Measurements from ENCODE around the gene SMR3A.
A peak's percentile ranks its signal among the peaks of the same experiment; 100 is the strongest.

Gene SMR3A

DNA sequence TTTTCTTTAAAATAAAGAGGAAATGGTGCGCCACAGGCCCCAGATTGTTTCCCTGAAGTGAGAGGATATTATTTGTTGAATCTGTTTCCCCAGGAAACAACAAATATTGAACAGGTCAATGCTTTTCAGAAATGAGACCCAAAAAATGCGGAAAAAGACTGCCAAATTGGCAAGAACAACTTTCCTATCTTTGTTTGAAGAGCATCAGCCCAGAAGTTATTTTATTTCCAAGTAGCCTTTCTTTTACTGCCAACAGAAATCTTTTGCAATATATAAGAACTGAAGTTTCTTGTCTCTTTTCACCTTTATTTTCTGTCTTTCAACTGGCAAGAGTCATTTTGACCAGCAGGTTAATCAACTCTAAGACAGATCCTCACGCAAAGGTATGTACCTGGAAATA, at the start of gene SMR3A:
SMR3A (plus strand) TSS at position 301 of the 400 bp plus-strand sequence. CDS start 1,356 bp downstream, outside the sequence.
- Histone ChIP-seq H3K4me1 (ENCODE audit: insufficient read depth, low read length, poor library complexity, severe bottlenecking) (no peaks in the 10 kb centered on the region), H4K20me1 (ENCODE audit: insufficient read depth, low read length, poor library complexity, severe bottlenecking) (no peaks in the 10 kb centered on the region), H3K27me3 (ENCODE audit: insufficient read depth, low read length, poor library complexity, severe bottlenecking) (no peaks in the 10 kb centered on the region), H3K79me2 (ENCODE audit: insufficient read depth, low read length) (no peaks in the 10 kb centered on the region), H3K4me2 (ENCODE audit: low read depth, low read length, poor library complexity, severe bottlenecking) (no peak within 1 kb of the TSS), H3K4me3 (ENCODE audit: low read length, poor library complexity, severe bottlenecking) (no peak within 1 kb of the TSS), H3K9ac (ENCODE audit: low read depth, low read length, poor library complexity, severe bottlenecking) (no peak within 1 kb of the TSS), H3K36me3 (ENCODE audit: insufficient read depth, low read length) (no peaks in the 10 kb centered on the region), H3K9me2 (replicated peaks; ENCODE audit: low read depth, low read length) (no peaks in the 10 kb centered on the region), H3F3A (ENCODE audit: low read depth) (no peaks in the 10 kb centered on the region), H2AFZ (ENCODE audit: low read length) (no peak within 1 kb of the TSS), H3K9me3 (ENCODE audit: insufficient read depth, low read depth, low read length) (no peaks in the 10 kb centered on the region)
- TF ChIP-seq EZH2phosphoT487 (IDR thresholded peaks at IDR 0.05; ENCODE audit: borderline replicate concordance) = no peak
- TF ChIP-seq, protein P1, sequence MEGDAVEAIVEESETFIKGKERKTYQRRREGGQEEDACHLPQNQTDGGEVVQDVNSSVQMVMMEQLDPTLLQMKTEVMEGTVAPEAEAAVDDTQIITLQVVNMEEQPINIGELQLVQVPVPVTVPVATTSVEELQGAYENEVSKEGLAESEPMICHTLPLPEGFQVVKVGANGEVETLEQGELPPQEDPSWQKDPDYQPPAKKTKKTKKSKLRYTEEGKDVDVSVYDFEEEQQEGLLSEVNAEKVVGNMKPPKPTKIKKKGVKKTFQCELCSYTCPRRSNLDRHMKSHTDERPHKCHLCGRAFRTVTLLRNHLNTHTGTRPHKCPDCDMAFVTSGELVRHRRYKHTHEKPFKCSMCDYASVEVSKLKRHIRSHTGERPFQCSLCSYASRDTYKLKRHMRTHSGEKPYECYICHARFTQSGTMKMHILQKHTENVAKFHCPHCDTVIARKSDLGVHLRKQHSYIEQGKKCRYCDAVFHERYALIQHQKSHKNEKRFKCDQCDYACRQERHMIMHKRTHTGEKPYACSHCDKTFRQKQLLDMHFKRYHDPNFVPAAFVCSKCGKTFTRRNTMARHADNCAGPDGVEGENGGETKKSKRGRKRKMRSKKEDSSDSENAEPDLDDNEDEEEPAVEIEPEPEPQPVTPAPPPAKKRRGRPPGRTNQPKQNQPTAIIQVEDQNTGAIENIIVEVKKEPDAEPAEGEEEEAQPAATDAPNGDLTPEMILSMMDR (conservative IDR thresholded peaks at IDR 0.05; ENCODE audit: low read length) = no peak

DNA sequence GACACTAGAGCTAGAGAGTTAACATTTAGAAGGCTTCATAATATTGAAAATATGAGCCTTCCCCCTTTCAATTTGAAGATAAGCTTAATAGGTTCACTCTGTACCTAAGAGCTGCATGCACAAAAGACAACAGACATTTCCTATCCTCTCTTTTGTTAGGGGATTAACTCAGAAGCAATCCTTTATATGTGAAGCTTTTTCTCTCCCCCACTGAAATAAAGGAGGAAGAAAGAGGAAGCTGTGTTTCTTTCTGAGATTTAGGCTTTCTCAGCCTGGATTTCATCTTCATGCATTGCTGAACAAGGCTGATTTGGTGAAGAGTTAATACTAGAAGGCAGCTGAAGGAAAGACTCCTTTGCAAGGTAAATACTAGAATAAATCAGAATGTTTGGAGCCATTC, 46.8 kb upstream of the SMR3A start:
- no peaks in the 10 kb centered on the region for H3K36me3 ChIP-seq (ENCODE audit: insufficient read depth, low read length)
- H3K9me3 ChIP-seq (ENCODE audit: insufficient read depth, low read depth, low read length) = no peaks in the 10 kb centered on the region
- H3K4me1 ChIP-seq (ENCODE audit: insufficient read depth, low read length, poor library complexity, severe bottlenecking) = no peaks in the 10 kb centered on the region
- no peak overlapping the region for H3K4me3 ChIP-seq (ENCODE audit: low read length, poor library complexity, severe bottlenecking)
- H2AFZ ChIP-seq (ENCODE audit: low read length) = no peak overlapping the region
- H3K9me2 ChIP-seq (replicated peaks; ENCODE audit: low read depth, low read length) = no peaks in the 10 kb centered on the region
- no peak for TF ChIP-seq EZH2phosphoT487 (IDR thresholded peaks at IDR 0.05; ENCODE audit: borderline replicate concordance)
- TF ChIP-seq, protein P1 (conservative IDR thresholded peaks at IDR 0.05; ENCODE audit: low read length) = no peak
- no peak overlapping the region for H3K9ac ChIP-seq (ENCODE audit: low read depth, low read length, poor library complexity, severe bottlenecking)
- H3K27me3 ChIP-seq (ENCODE audit: insufficient read depth, low read length, poor library complexity, severe bottlenecking) = no peaks in the 10 kb centered on the region
- H4K20me1 ChIP-seq (ENCODE audit: insufficient read depth, low read length, poor library complexity, severe bottlenecking) = no peaks in the 10 kb centered on the region
- no peak overlapping the region for H3K4me2 ChIP-seq (ENCODE audit: low read depth, low read length, poor library complexity, severe bottlenecking)
- no peaks in the 10 kb centered on the region for H3F3A ChIP-seq (ENCODE audit: low read depth)
- no peaks in the 10 kb centered on the region for H3K79me2 ChIP-seq (ENCODE audit: insufficient read depth, low read length)

DNA sequence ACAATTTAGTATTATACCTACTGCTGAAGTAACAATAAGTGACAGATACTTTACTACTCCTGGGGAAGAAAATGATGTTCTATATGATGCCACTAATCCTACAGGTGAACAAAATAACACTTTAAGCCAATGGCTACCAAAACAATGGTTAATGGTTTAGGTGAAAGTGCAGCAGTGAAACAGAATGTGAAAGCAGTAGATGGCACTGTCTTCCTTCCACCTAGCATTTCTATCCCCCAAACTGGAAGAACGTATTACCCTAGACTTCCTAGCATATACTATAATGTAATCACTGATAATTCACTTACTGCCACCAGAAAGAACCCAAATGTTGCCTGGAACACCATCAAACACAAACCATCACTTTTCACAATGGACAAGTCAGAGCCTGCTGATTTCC, 44.6 kb upstream of the SMR3A start:
- Histone ChIP-seq H3K4me1 (ENCODE audit: insufficient read depth, low read length, poor library complexity, severe bottlenecking) (no peaks in the 10 kb centered on the region), H3F3A (ENCODE audit: low read depth) (no peaks in the 10 kb centered on the region), H3K27me3 (ENCODE audit: insufficient read depth, low read length, poor library complexity, severe bottlenecking) (no peaks in the 10 kb centered on the region), H3K4me2 (ENCODE audit: low read depth, low read length, poor library complexity, severe bottlenecking) (no peak overlapping the region), H3K4me3 (ENCODE audit: low read length, poor library complexity, severe bottlenecking) (no peak overlapping the region), H2AFZ (ENCODE audit: low read length) (no peak overlapping the region), H3K9ac (ENCODE audit: low read depth, low read length, poor library complexity, severe bottlenecking) (no peak overlapping the region), H3K9me2 (replicated peaks; ENCODE audit: low read depth, low read length) (no peaks in the 10 kb centered on the region), H3K9me3 (ENCODE audit: insufficient read depth, low read depth, low read length) (no peaks in the 10 kb centered on the region), H3K79me2 (ENCODE audit: insufficient read depth, low read length) (no peaks in the 10 kb centered on the region), H3K36me3 (ENCODE audit: insufficient read depth, low read length) (no peaks in the 10 kb centered on the region), H4K20me1 (ENCODE audit: insufficient read depth, low read length, poor library complexity, severe bottlenecking) (no peaks in the 10 kb centered on the region)
- TF ChIP-seq EZH2phosphoT487 (IDR thresholded peaks at IDR 0.05; ENCODE audit: borderline replicate concordance) = no peak
- TF ChIP-seq, protein P1 (conservative IDR thresholded peaks at IDR 0.05; ENCODE audit: low read length) = peak; percentile 23; the same call in 1 of the 2 replicates
